Measurements from ENCODE around the gene ARHGAP44. TPM values are rescaled to one million over a fixed set of nuclear protein-coding genes. Genes with fewer than 3 reads are reported as not detected.

ARHGAP44 gene
- total RNA-seq, 1 experiment from 2014 or later, result 17.1 TPM

GRCh38 chr17:12900474-12900873 lies 111.2 kb downstream of the ARHGAP44 start:
- CTCF ChIA-PET, result no interaction called here
- Mint-ChIP-seq H3K9me3 (ENCODE audit: low read depth, unreplicated experiment) (peaks cover 2% of the 10 kb centered on the region), H3K4me1 (ENCODE audit: low read depth, unreplicated experiment) (peaks cover 15% of the 10 kb centered on the region), H3K27me3 (ENCODE audit: unreplicated experiment) (no peaks in the 10 kb centered on the region), H3K27ac (ENCODE audit: unreplicated experiment) (no peak overlapping the region), H3K4me3 (ENCODE audit: low read depth, unreplicated experiment) (no peak overlapping the region), H3K36me3 (ENCODE audit: insufficient read depth, unreplicated experiment) (peaks cover 5% of the 10 kb centered on the region)
- TF ChIP-seq CTCF (IDR thresholded peaks at IDR 0.05; ENCODE audit: unreplicated experiment), result no peak
- BruUV-seq (replicated peaks), result no TSS peak
- intact Hi-C loops (cut with micrococcal nuclease; ENCODE audit: unreplicated experiment), result loop anchor here (10.0 kb wide), 1 partner anchor 106 kb away; no protein-coding TSS in a partner anchor
- no peak for DNase-seq

DNA sequence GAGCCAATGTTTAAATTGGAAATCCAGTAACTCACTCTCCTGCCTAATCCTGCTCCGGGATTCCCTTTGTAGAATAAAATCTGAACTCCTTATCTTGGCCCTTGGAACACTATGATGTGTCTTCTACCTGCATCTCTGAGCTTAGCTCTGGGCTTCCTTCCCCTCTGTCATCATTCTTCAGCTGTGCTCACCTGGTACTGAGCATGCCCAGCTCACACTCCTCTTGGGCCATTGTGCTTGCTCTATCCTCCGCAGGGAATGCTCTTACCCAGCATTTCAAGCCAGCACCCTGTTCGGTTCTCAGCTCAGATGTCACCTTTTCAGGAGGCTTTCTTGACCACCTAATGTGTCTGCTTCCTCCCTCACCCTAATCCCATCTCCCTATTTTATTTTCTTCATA lies 112.7 kb downstream of the ARHGAP44 start:
- TF ChIP-seq CTCF (IDR thresholded peaks at IDR 0.05; ENCODE audit: unreplicated experiment), result no peak
- Mint-ChIP-seq H3K4me3 (ENCODE audit: low read depth, unreplicated experiment) (no peak overlapping the region), H3K9me3 (ENCODE audit: low read depth, unreplicated experiment) (peaks cover 2% of the 10 kb centered on the region), H3K27me3 (ENCODE audit: unreplicated experiment) (no peaks in the 10 kb centered on the region), H3K4me1 (ENCODE audit: low read depth, unreplicated experiment) (peaks cover 15% of the 10 kb centered on the region), H3K27ac (ENCODE audit: unreplicated experiment) (no peak overlapping the region), H3K36me3 (ENCODE audit: insufficient read depth, unreplicated experiment) (peaks cover 4% of the 10 kb centered on the region)
- no peak for DNase-seq
- CTCF ChIA-PET, result no interaction called here
- no TSS peak for BruUV-seq (replicated peaks)
- intact Hi-C loops (cut with micrococcal nuclease; ENCODE audit: unreplicated experiment), result loop anchor here (1.0 to 10.0 kb wide), 2 partner anchors 33 to 107 kb away; no protein-coding TSS in a partner anchor

- BruUV-seq (replicated peaks), result no TSS peak
- intact Hi-C loops (cut with micrococcal nuclease; ENCODE audit: unreplicated experiment), result loop anchor here (10.0 kb wide), 1 partner anchor 113 kb away; no protein-coding TSS in a partner anchor
- TF ChIP-seq CTCF (IDR thresholded peaks at IDR 0.05; ENCODE audit: unreplicated experiment), result no peak
- Mint-ChIP-seq H3K4me3 (ENCODE audit: low read depth, unreplicated experiment) (no peak overlapping the region), H3K9me3 (ENCODE audit: low read depth, unreplicated experiment) (peaks cover 2% of the 10 kb centered on the region), H3K4me1 (ENCODE audit: low read depth, unreplicated experiment) (peaks cover 8% of the 10 kb centered on the region), H3K27ac (ENCODE audit: unreplicated experiment) (no peak overlapping the region), H3K36me3 (ENCODE audit: insufficient read depth, unreplicated experiment) (peaks cover 4% of the 10 kb centered on the region), H3K27me3 (ENCODE audit: unreplicated experiment) (no peaks in the 10 kb centered on the region)
- CTCF ChIA-PET, result no interaction called here
- no peak for DNase-seq
Observed at GRCh38 chr17:12907477-12907876, 118.2 kb downstream of the ARHGAP44 start.

DNA sequence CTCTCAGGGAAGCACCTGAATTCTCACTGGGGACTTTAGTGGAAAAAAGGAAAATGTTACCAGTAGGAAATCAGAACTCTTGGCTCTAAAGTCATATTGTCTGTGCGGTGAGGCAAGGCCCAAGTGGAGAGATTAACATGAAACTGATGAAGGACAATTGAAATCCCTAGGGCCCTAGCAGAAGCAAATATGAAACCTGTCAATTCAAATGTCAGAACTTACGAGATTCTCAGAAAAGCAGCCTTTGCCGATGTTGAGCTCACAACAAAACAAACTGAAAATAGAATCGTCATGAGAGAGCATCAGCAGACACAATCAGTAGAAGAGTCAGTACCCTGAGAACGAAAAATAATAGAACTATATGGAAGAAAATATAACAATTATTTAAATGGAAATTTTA lies 119.7 kb downstream of the ARHGAP44 start:
- CTCF ChIA-PET, result no interaction called here
- H3K4me3 Mint-ChIP-seq (ENCODE audit: low read depth, unreplicated experiment), result no peak overlapping the region
- H3K27me3 Mint-ChIP-seq (ENCODE audit: unreplicated experiment), result no peaks in the 10 kb centered on the region
- BruUV-seq (replicated peaks), result no TSS peak
- no peak overlapping the region for H3K27ac Mint-ChIP-seq (ENCODE audit: unreplicated experiment)
- no peaks in the 10 kb centered on the region for H3K4me1 Mint-ChIP-seq (ENCODE audit: low read depth, unreplicated experiment)
- intact Hi-C loops (cut with micrococcal nuclease; ENCODE audit: unreplicated experiment), result loop anchor here (10.0 kb wide), 1 partner anchor 114 kb away; no protein-coding TSS in a partner anchor
- H3K9me3 Mint-ChIP-seq (ENCODE audit: low read depth, unreplicated experiment), result no peaks in the 10 kb centered on the region
- peaks cover 4% of the 10 kb centered on the region for H3K36me3 Mint-ChIP-seq (ENCODE audit: insufficient read depth, unreplicated experiment)
- DNase-seq, result no peak
- TF ChIP-seq CTCF (IDR thresholded peaks at IDR 0.05; ENCODE audit: unreplicated experiment), result no peak

All from Calu3 (cell line).